OCI-LY1 (cell line): ENCODE results near the gene CKMT2.

ENCODE experiments used
- CTCF ChIP-seq: fragments of 200-600 bp; sonication (generic), shearing (Covaris generic); IDR thresholded peaks from 2 replicates; pipeline ENCODE4 v1.5.1; 2017; ENCODE audit warnings: mild to moderate bottlenecking, antibody characterized with exemption, low read length, moderate library complexity, mixed read lengths
- EZH2 ChIP-seq: fragments of 200-600 bp; sonication (generic), shearing (Covaris generic); IDR thresholded peaks from 2 replicates; pipeline ENCODE4 v1.8.0; 2017; ENCODE audit warnings: borderline replicate concordance, mixed run types, mild to moderate bottlenecking, antibody characterized with exemption, low read length, moderate library complexity, mixed read lengths

DNA sequence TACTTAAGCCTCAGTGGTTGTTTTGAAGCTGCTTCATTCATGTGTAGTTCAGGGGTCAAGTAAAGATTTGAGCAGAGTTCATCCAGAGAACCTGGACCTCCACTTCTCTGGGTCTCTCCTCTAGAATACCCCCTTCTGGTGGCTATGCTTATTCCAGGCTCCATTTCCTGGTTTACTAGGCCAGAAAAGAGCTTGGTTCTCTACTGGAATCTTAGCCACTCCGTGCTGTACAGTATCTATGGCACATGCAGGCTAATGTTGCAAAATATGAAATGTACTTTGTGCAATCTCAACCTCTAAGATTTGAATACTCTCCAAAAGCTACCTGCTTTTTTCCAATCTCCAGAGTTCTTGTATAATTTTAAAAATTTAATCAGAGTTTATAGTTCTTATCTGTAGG, 50.9 kb downstream of the CKMT2 start:
- TF ChIP-seq CTCF (no peak), EZH2 (no peak)
